Brain pericyte (primary cell): Measurements from ENCODE around the gene RNF186.
"Not testable (repeated sequence)": the region's sequence is repeated elsewhere in the genome, so short reads cannot be mapped to it uniquely, and the experiment has no call there.

Source experiments
- DNase-seq: peaks from one replicate; pipeline ENCODE4 v3.0.0-alpha.2; 2012; ENCODE audit warnings: low read depth, low spot score

RNF186 gene

GRCh38 chr1:19824541-19824940, 9.5 kb upstream of the RNF186 start:
- DNase-seq: no peak

GRCh38 chr1:19824036-19824435, 9.0 kb upstream of the RNF186 start:
- DNase-seq: no peak

GRCh38 chr1:19819701-19820100, 4.6 kb upstream of the RNF186 start:
- no peak for DNase-seq

- no peak for DNase-seq
Measured at GRCh38 chr1:19818324-19818723, 3.2 kb upstream of the RNF186 start.

- DNase-seq: no peak
Measured at GRCh38 chr1:19817160-19817559, 2.1 kb upstream of the RNF186 start.

GRCh38 chr1:19816737-19817086, 1.6 kb upstream of the RNF186 start:
- DNase-seq: not testable (repeated sequence)

- DNase-seq: no peak
Measured at GRCh38 chr1:19815801-19816736, 986 bp upstream of the RNF186 start.

- DNase-seq: no peak
Measured at GRCh38 chr1:19814244-19814661, 830 bp downstream of the RNF186 start.

GRCh38 chr1:19813643-19813960, 1.5 kb downstream of the RNF186 start:
- DNase-seq: no peak

GRCh38 chr1:19812875-19813642, 2.0 kb downstream of the RNF186 start:
- DNase-seq: no peak

- no peak for DNase-seq
Measured at GRCh38 chr1:19811206-19811851, 3.8 kb downstream of the RNF186 start.

GRCh38 chr1:19809044-19809750, 5.9 kb downstream of the RNF186 start:
- no peak for DNase-seq

GRCh38 chr1:19808351-19808750, 6.7 kb downstream of the RNF186 start:
- no peak for DNase-seq

GRCh38 chr1:19804831-19805251, 10.2 kb downstream of the RNF186 start:
- no peak for DNase-seq

- no peak for DNase-seq
Measured at GRCh38 chr1:19802269-19802668, 12.8 kb downstream of the RNF186 start.

- peak; percentile 61 for DNase-seq
Measured at GRCh38 chr1:19800076-19800804, 14.8 kb downstream of the RNF186 start.

GRCh38 chr1:19799230-19800075, 15.6 kb downstream of the RNF186 start, which contains the start of gene TMCO4:
Gene TMCO4, minus strand, starts transcription at chr1:19799916. Its CDS starts 19,158 bp downstream, at chr1:19780758.
- DNase-seq: no peak

- no peak for DNase-seq
Measured at GRCh38 chr1:19798486-19799229, 16.4 kb downstream of the RNF186 start.

GRCh38 chr1:19797827-19798226, 17.3 kb downstream of the RNF186 start:
- DNase-seq: no peak
